Fibroblast of upper back skin (primary cell): ENCODE measurements around the gene S100A8.
"Not testable (repeated sequence)": the region's sequence is repeated elsewhere in the genome, so short reads cannot be mapped to it uniquely, and the experiment has no call there.

Experiments used
- DNase-seq: peaks from one replicate; pipeline ENCODE4 v3.0.0-alpha.2; 2013

Gene S100A8

GRCh38 chr1:153415850-153416570 is 25.1 kb upstream of the S100A8 start, which contains the start of gene S100A7A:
TSS of gene S100A7A (plus strand) at chr1:153416520. CDS start at chr1:153418083, 1,563 bp downstream.
- no peak for DNase-seq

- DNase-seq, result not testable (repeated sequence)
Measured at GRCh38 chr1:153413961-153414360, 23.1 kb upstream of the S100A8 start.

GRCh38 chr1:153407274-153407673 is 16.4 kb upstream of the S100A8 start:
- DNase-seq, result not testable (repeated sequence)

- not testable (repeated sequence) for DNase-seq
Measured at GRCh38 chr1:153405825-153406599, 15.1 kb upstream of the S100A8 start.

GRCh38 chr1:153404768-153405167 is 13.9 kb upstream of the S100A8 start:
- no peak for DNase-seq

GRCh38 chr1:153404086-153404635 is 13.3 kb upstream of the S100A8 start:
- DNase-seq, result no peak

- DNase-seq, result no peak
Measured at GRCh38 chr1:153403421-153404085, 12.7 kb upstream of the S100A8 start.

- DNase-seq, result no peak
Measured at GRCh38 chr1:153402226-153402625, 11.4 kb upstream of the S100A8 start.

GRCh38 chr1:153401461-153401860 is 10.6 kb upstream of the S100A8 start:
- DNase-seq, result no peak

GRCh38 chr1:153400244-153400643 is 9.4 kb upstream of the S100A8 start:
- DNase-seq, result no peak

GRCh38 chr1:153399401-153400055 is 8.7 kb upstream of the S100A8 start:
- no peak for DNase-seq

GRCh38 chr1:153397924-153398651 is 7.2 kb upstream of the S100A8 start:
- DNase-seq, result no peak

- no peak for DNase-seq
Measured at GRCh38 chr1:153397051-153397923, 6.4 kb upstream of the S100A8 start.

- no peak for DNase-seq
Measured at GRCh38 chr1:153396461-153396860, 5.6 kb upstream of the S100A8 start.

- DNase-seq, result no peak
Measured at GRCh38 chr1:153395776-153396175, 4.9 kb upstream of the S100A8 start.

GRCh38 chr1:153395136-153395685 is 4.3 kb upstream of the S100A8 start:
- DNase-seq, result no peak

GRCh38 chr1:153394391-153394790 is 3.5 kb upstream of the S100A8 start:
- DNase-seq, result no peak

GRCh38 chr1:153393926-153394325 is 3.1 kb upstream of the S100A8 start:
- DNase-seq, result no peak

GRCh38 chr1:153392822-153393221 is 1.9 kb upstream of the S100A8 start:
- DNase-seq, result no peak

- DNase-seq, result no peak
Measured at GRCh38 chr1:153392258-153392657, 1.4 kb upstream of the S100A8 start.
